Panc1 (cell line): Measurements from ENCODE around the gene GLUL. TPM values are rescaled to one million over a fixed set of nuclear protein-coding genes. Genes with fewer than 3 reads are reported as not detected.

Experiments used
- ATAC-seq: fragments of 200-7000 bp; cut with Tn5 transposase; 2 replicates; pipeline ENCODE4 v1.9.1; 2020; ENCODE audit warnings: mild to moderate bottlenecking, moderate library complexity
- BruUV-seq: library from RNA; stranded (reverse); fragments of 400-500 nt; replicated peaks from 2 replicates; lab custom pipeline; 2021; lab: Mats Ljungman, UMichigan
- CTCF ChIA-PET: fragments of 300-600 bp; sonication (Branson Sonifier 250); formaldehyde crosslinking; loops from one replicate; lab custom pipeline; 2022; ENCODE audit warnings: antibody characterized with exemption; lab: Charles Lee
- POLR2A ChIA-PET: fragments of 300-600 bp; sonication (Branson Sonifier 250); formaldehyde crosslinking; loops from one replicate; lab custom pipeline; 2022; ENCODE audit warnings: antibody characterized with exemption; lab: Charles Lee
- DNase-seq: peaks from one replicate; pipeline ENCODE4 v3.0.0-alpha.2; 2010; ENCODE audit warnings: low read depth, low spot score
- H3K27ac ChIP-seq: 2 replicates; pipeline ENCODE4 v1.5.1; 2011; ENCODE audit warnings: mild to moderate bottlenecking, low read length, inconsistent platforms
- H3K27me3 ChIP-seq: fragments of 200-500 bp; sonication (Bioruptor generic); 2 replicates; pipeline ENCODE4 v1.6.0; 2014; ENCODE audit warnings: low read length, inconsistent platforms; ENCODE audit not compliant: control insufficient read depth, insufficient read depth
- H3K36me3 ChIP-seq: fragments of 200-500 bp; sonication (Bioruptor generic); 2 replicates; pipeline ENCODE4 v1.5.1; 2014; ENCODE audit warnings: inconsistent platforms, mild to moderate bottlenecking, low read length, moderate library complexity; ENCODE audit not compliant: control insufficient read depth, insufficient read depth
- H3K4me1 ChIP-seq: 2 replicates; pipeline ENCODE4 v1.5.1; 2011; ENCODE audit warnings: inconsistent platforms, mild to moderate bottlenecking, low read length, moderate library complexity; ENCODE audit not compliant: control insufficient read depth, insufficient read depth
- H3K4me3 ChIP-seq, 2 experiments: 2 replicates each; pipeline ENCODE4 v1.5.1; 2011 to 2012; ENCODE audit warnings: low read depth in 2 of 2, low read length in 2 of 2, mild to moderate bottlenecking in 2 of 2, inconsistent platforms in 1 of 2, moderate library complexity in 1 of 2
- H3K9me3 ChIP-seq: fragments of 200-500 bp; sonication (Bioruptor generic); 2 replicates; pipeline ENCODE4 v1.5.1; 2014; ENCODE audit warnings: low read depth, mild to moderate bottlenecking, inconsistent platforms, low read length, moderate library complexity; ENCODE audit not compliant: control insufficient read depth, insufficient read depth
- POLR2AphosphoS5 ChIP-seq: IDR thresholded peaks from 2 replicates; pipeline ENCODE4 v1.6.1; 2012; ENCODE audit warnings: mild to moderate bottlenecking, low read depth, low read length, moderate library complexity
- REST ChIP-seq, 2 experiments: IDR thresholded peaks; 2 replicates each; pipeline ENCODE4 v1.6.1; 2011 to 2012; ENCODE audit warnings: low read depth in 2 of 2, control low read depth in 1 of 2, low read length in 1 of 2, mild to moderate bottlenecking in 1 of 2, moderate library complexity in 1 of 2; ENCODE audit not compliant: insufficient read depth in 1 of 2
- SIN3A ChIP-seq: IDR thresholded peaks from 2 replicates; pipeline ENCODE4 v1.6.1; 2012; ENCODE audit warnings: low read depth, mild to moderate bottlenecking, low read length, moderate library complexity, borderline replicate concordance; ENCODE audit not compliant: insufficient read depth
- TCF7L2 ChIP-seq: IDR thresholded peaks from 2 replicates; pipeline ENCODE4 v1.6.1; 2011; ENCODE audit warnings: mild to moderate bottlenecking, low read depth, low read length, inconsistent platforms
- in situ Hi-C: cut with HindIII; loops from 2 replicates; pipeline ENCODE4 v1.10.0; 2016; ENCODE audit warnings: low sequenced_read_pairs, low pct_unique_long_range_greater_than_20kb
- intact Hi-C: fragments of 100-400 bp; cut with micrococcal nuclease; formaldehyde crosslinking; loops from one replicate; pipeline ENCODE4 v1.10.0; 2022; ENCODE audit not compliant: unreplicated experiment
- total RNA-seq: library from RNA; stranded (reverse); gene quantifications from one replicate; pipeline ENCODE4 v1.2.1, GENCODE V29; 2021; ENCODE audit not compliant: unreplicated experiment
- TF ChIP-seq, protein P1 (sequence below): fragments of 450-650 bp; IDR thresholded peaks from 2 replicates; pipeline ENCODE4 v1.5.1; 2017; ENCODE audit warnings: mild to moderate bottlenecking

Gene GLUL
- total RNA-seq, 1 experiment from 2014 or later, result 55.2 TPM

DNA sequence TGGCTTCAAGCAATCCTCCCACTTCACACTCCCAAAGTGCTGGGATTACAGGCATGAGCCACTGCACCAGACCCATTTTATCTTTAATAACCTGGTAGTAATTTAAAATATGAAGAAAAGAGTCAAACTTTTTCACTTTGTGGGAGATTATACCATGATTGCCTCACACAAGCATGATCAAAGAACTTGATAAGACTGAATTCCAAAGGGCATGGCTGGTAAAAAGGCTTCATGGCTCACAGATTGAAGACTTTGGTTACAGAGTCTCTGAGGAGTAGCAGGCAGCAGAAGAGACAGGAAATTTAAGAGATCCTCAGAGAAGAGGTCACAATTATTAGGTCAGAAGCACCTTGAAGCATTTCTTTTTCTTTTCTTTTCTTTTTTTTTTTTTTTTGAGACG, 42.0 kb upstream of the GLUL start:
- no peak for ATAC-seq
- Histone ChIP-seq H3K4me3 (no peak overlapping the region), H3K4me1 (no peaks in the 10 kb centered on the region), H3K9me3 (no peaks in the 10 kb centered on the region), H3K27me3 (no peaks in the 10 kb centered on the region), H3K27ac (no peak overlapping the region), H3K36me3 (no peaks in the 10 kb centered on the region)
- ChIA-PET CTCF (no interaction called here), POLR2A (no interaction called here)
- TF ChIP-seq POLR2AphosphoS5 (no peak), TCF7L2 (no peak), REST (IDR thresholded peaks at IDR 0.05; ENCODE audit: insufficient read depth in 1 of 2, low read depth in 2 of 2, low read length in 1 of 2) (no peak), SIN3A (no peak)
- TF ChIP-seq, protein P1, sequence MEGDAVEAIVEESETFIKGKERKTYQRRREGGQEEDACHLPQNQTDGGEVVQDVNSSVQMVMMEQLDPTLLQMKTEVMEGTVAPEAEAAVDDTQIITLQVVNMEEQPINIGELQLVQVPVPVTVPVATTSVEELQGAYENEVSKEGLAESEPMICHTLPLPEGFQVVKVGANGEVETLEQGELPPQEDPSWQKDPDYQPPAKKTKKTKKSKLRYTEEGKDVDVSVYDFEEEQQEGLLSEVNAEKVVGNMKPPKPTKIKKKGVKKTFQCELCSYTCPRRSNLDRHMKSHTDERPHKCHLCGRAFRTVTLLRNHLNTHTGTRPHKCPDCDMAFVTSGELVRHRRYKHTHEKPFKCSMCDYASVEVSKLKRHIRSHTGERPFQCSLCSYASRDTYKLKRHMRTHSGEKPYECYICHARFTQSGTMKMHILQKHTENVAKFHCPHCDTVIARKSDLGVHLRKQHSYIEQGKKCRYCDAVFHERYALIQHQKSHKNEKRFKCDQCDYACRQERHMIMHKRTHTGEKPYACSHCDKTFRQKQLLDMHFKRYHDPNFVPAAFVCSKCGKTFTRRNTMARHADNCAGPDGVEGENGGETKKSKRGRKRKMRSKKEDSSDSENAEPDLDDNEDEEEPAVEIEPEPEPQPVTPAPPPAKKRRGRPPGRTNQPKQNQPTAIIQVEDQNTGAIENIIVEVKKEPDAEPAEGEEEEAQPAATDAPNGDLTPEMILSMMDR, result no peak
- BruUV-seq, result no TSS peak
- in situ Hi-C loops (no loop called here), intact Hi-C loops (no loop called here)
- DNase-seq, result no peak

DNA sequence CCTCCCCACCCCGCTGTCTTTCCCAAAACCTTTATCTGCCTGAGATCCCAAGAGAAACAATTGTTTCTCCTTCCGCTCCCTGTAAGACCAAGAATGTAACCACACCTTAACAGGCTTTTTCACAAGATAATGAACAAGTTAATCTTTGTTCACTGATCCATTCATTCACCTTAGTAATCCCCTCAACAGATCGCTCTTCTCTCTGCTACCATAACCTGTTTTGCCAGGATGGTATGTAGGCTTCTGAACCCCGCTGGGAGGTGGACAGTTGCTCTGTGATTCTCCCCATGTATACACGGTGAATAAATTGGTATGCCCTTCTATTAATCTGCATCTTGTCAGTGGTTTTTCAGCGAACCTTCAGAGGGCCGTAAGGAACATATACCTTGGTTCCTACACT, 39.7 kb upstream of the GLUL start:
- TF ChIP-seq REST (IDR thresholded peaks at IDR 0.05; ENCODE audit: insufficient read depth in 1 of 2, low read depth in 2 of 2, low read length in 1 of 2) (no peak), SIN3A (no peak), POLR2AphosphoS5 (no peak), TCF7L2 (no peak)
- TF ChIP-seq, protein P1, result no peak
- Histone ChIP-seq H3K27me3 (no peaks in the 10 kb centered on the region), H3K9me3 (no peaks in the 10 kb centered on the region), H3K27ac (no peak overlapping the region), H3K4me3 (no peak overlapping the region), H3K4me1 (no peaks in the 10 kb centered on the region), H3K36me3 (no peaks in the 10 kb centered on the region)
- ChIA-PET POLR2A (no interaction called here), CTCF (no interaction called here)
- ATAC-seq, result no peak
- no peak for DNase-seq
- no TSS peak for BruUV-seq
- in situ Hi-C loops, result no loop called here
- intact Hi-C loops, result no loop called here
